Caco-2 (cell line): ENCODE results near the gene ZNF597. TPM values are rescaled to one million over a fixed set of nuclear protein-coding genes. Genes with fewer than 3 reads are reported as not detected.

Source experiments
- BruUV-seq: library from RNA; stranded (reverse); fragments of 400-500 nt; replicated peaks from 2 replicates; lab custom pipeline; 2021; lab: Mats Ljungman, UMichigan
- CTCF ChIA-PET: fragments of 300-600 bp; sonication (Branson Sonifier 250); formaldehyde crosslinking; loops from one replicate; lab custom pipeline; 2022; ENCODE audit warnings: antibody characterized with exemption; lab: Charles Lee
- POLR2A ChIA-PET: fragments of 300-600 bp; sonication (Branson Sonifier 250); formaldehyde crosslinking; loops from one replicate; lab custom pipeline; 2022; ENCODE audit warnings: antibody characterized with exemption; lab: Charles Lee
- DNase-seq, 2 experiments: peaks; one replicate each; pipeline versions ENCODE4 v3.0.0 to v3.0.0-alpha.2; 2020 to 2022
- H3K27me3 ChIP-seq: replicated peaks from 2 replicates; pipeline ENCODE4 v1.6.0; 2011; ENCODE audit warnings: low read length; ENCODE audit not compliant: control insufficient read depth, insufficient read depth
- H3K36me3 ChIP-seq: 2 replicates; pipeline ENCODE4 v1.5.1; 2011; ENCODE audit warnings: low read length; ENCODE audit not compliant: control insufficient read depth, insufficient read depth
- H3K4me1 ChIP-seq: fragments of 250-450 bp; sonication (Bioruptor Pico); 2 replicates; pipeline ENCODE4 v1.5.1; 2020; ENCODE audit warnings: mild to moderate bottlenecking
- H3K4me3 ChIP-seq: 2 replicates; pipeline ENCODE4 v1.5.1; 2011; ENCODE audit warnings: low read depth, mild to moderate bottlenecking, control low read depth, low read length
- H3K9me3 ChIP-seq: fragments of 250-450 bp; sonication (Bioruptor Pico); 2 replicates; pipeline ENCODE4 v1.5.1; 2020; ENCODE audit warnings: mild to moderate bottlenecking, moderate library complexity
- H3K27ac Mint-ChIP-seq: one replicate; pipeline ENCODE4 v1.8.0; 2022; ENCODE audit warnings: mixed read lengths; ENCODE audit not compliant: unreplicated experiment
- H3K27me3 Mint-ChIP-seq: one replicate; pipeline ENCODE4 v1.8.0; 2022; ENCODE audit warnings: mixed read lengths; ENCODE audit not compliant: insufficient read depth, unreplicated experiment
- H3K36me3 Mint-ChIP-seq: one replicate; pipeline ENCODE4 v1.8.0; 2022; ENCODE audit warnings: mild to moderate bottlenecking, mixed read lengths; ENCODE audit not compliant: insufficient read depth, unreplicated experiment
- H3K4me1 Mint-ChIP-seq: one replicate; pipeline ENCODE4 v1.8.0; 2022; ENCODE audit warnings: low read depth, mixed read lengths; ENCODE audit not compliant: unreplicated experiment
- H3K4me3 Mint-ChIP-seq: one replicate; pipeline ENCODE4 v1.8.0; 2022; ENCODE audit warnings: mild to moderate bottlenecking, moderate library complexity, mixed read lengths; ENCODE audit not compliant: unreplicated experiment
- H3K9me3 Mint-ChIP-seq: one replicate; pipeline ENCODE4 v1.8.0; 2022; ENCODE audit warnings: mixed read lengths; ENCODE audit not compliant: unreplicated experiment
- intact Hi-C: fragments of 100-400 bp; cut with micrococcal nuclease; formaldehyde crosslinking; loops from one replicate; pipeline ENCODE4 v1.10.0; 2022; ENCODE audit not compliant: unreplicated experiment
- total RNA-seq: library from RNA; stranded (reverse); gene quantifications from 2 replicates; pipeline ENCODE4 v1.2.3, GENCODE V29; 2022
- TF ChIP-seq, protein P1 (sequence below), 2 experiments: fragments of 200-600 bp in 1 of 2; IDR thresholded peaks; 1 replicate in 1 of 2; 2 replicates in 1 of 2; pipeline versions ENCODE4 v1.5.1 to v1.8.0; 2011 to 2022; ENCODE audit warnings: antibody characterized with exemption in 1 of 2, control low read depth in 1 of 2, inconsistent platforms in 1 of 2, low read depth in 1 of 2, low read length in 1 of 2, mild to moderate bottlenecking in 1 of 2, moderate library complexity in 1 of 2; ENCODE audit not compliant: insufficient read depth in 1 of 2, severe bottlenecking in 1 of 2, unreplicated experiment in 1 of 2

The ZNF597 gene
- total RNA-seq, 1 experiment from 2014 or later: 3.8 TPM

GRCh38 chr16:3465911-3466584 is 22.7 kb upstream of the ZNF597 start:
- no TSS peak for BruUV-seq

GRCh38 chr16:3465301-3465700 is 22.0 kb upstream of the ZNF597 start:
- TF ChIP-seq, protein P1, sequence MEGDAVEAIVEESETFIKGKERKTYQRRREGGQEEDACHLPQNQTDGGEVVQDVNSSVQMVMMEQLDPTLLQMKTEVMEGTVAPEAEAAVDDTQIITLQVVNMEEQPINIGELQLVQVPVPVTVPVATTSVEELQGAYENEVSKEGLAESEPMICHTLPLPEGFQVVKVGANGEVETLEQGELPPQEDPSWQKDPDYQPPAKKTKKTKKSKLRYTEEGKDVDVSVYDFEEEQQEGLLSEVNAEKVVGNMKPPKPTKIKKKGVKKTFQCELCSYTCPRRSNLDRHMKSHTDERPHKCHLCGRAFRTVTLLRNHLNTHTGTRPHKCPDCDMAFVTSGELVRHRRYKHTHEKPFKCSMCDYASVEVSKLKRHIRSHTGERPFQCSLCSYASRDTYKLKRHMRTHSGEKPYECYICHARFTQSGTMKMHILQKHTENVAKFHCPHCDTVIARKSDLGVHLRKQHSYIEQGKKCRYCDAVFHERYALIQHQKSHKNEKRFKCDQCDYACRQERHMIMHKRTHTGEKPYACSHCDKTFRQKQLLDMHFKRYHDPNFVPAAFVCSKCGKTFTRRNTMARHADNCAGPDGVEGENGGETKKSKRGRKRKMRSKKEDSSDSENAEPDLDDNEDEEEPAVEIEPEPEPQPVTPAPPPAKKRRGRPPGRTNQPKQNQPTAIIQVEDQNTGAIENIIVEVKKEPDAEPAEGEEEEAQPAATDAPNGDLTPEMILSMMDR (IDR thresholded peaks at IDR 0.05; ENCODE audit: insufficient read depth in 1 of 2, low read depth in 1 of 2, low read length in 1 of 2, severe bottlenecking in 1 of 2, unreplicated experiment in 1 of 2): no peak
- H3K4me3 Mint-ChIP-seq: no peak overlapping the region
- peaks cover 1% of the 10 kb centered on the region; the same call in 1 of the 2 replicates for H3K36me3 ChIP-seq
- DNase-seq: no peak
- POLR2A ChIA-PET: no interaction called here
- peaks cover 36% of the 10 kb centered on the region for H3K36me3 Mint-ChIP-seq
- no peaks in the 10 kb centered on the region for H3K9me3 Mint-ChIP-seq
- H3K4me1 ChIP-seq: peaks cover 7% of the 10 kb centered on the region
- H3K27me3 Mint-ChIP-seq: no peaks in the 10 kb centered on the region
- CTCF ChIA-PET: no interaction called here
- peaks cover 22% of the 10 kb centered on the region for H3K4me1 Mint-ChIP-seq
- no peaks in the 10 kb centered on the region for H3K9me3 ChIP-seq
- no TSS peak for BruUV-seq
- H3K27ac Mint-ChIP-seq: no peak overlapping the region
- no peak overlapping the region for H3K4me3 ChIP-seq
- intact Hi-C loops: no loop called here
- H3K27me3 ChIP-seq: no peaks in the 10 kb centered on the region

More at GRCh38 chr16:3465911-3466584, 22.7 kb upstream of the ZNF597 start:
- H3K9me3 Mint-ChIP-seq: no peaks in the 10 kb centered on the region
- no peak for DNase-seq
- Histone ChIP-seq H3K4me3 (no peak overlapping the region), H3K27me3 (no peaks in the 10 kb centered on the region), H3K4me1 (no peaks in the 10 kb centered on the region), H3K9me3 (no peaks in the 10 kb centered on the region), H3K36me3 (peaks cover 1% of the 10 kb centered on the region; the same call in 1 of the 2 replicates)
- no peak overlapping the region for H3K27ac Mint-ChIP-seq
- POLR2A ChIA-PET: interaction anchor here (0.6 kb wide), 1 partner anchor 178 kb away, joined by 3 read pairs; no protein-coding TSS in a partner anchor
- H3K27me3 Mint-ChIP-seq: no peaks in the 10 kb centered on the region
- CTCF ChIA-PET: no interaction called here
- peaks cover 39% of the 10 kb centered on the region for H3K36me3 Mint-ChIP-seq
- peaks cover 17% of the 10 kb centered on the region for H3K4me1 Mint-ChIP-seq
- TF ChIP-seq, protein P1 (IDR thresholded peaks at IDR 0.05; ENCODE audit: insufficient read depth in 1 of 2, low read depth in 1 of 2, low read length in 1 of 2, severe bottlenecking in 1 of 2, unreplicated experiment in 1 of 2): no peak
- intact Hi-C loops: no loop called here
- H3K4me3 Mint-ChIP-seq: no peak overlapping the region

DNA sequence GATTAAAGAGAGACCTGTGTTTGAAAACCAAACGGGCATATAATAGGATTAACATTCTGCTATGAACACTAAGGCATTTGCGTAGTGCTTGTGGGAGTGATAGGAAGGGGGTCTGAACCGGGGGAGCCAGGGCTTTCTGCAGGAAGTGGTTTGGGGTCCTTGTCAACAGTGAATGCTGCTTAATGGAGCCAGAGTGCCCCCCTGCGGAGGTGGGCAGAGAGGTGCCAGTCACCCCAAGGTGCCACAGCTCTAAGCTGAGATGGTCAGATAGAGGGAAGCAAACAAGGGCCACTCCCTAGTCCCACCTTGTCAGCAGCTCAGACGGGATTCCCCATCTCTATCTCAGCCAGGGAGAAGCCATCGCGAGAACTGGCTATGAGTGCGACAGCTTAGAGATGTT is 17.8 kb upstream of the ZNF597 start:
- Histone ChIP-seq H3K4me3 (no peak overlapping the region), H3K4me1 (peaks cover 17% of the 10 kb centered on the region), H3K36me3 (no peaks in the 10 kb centered on the region), H3K27me3 (no peaks in the 10 kb centered on the region), H3K9me3 (no peaks in the 10 kb centered on the region)
- Mint-ChIP-seq H3K4me3 (no peak overlapping the region), H3K27me3 (no peaks in the 10 kb centered on the region), H3K9me3 (no peaks in the 10 kb centered on the region), H3K36me3 (peaks cover 55% of the 10 kb centered on the region), H3K4me1 (peaks cover 27% of the 10 kb centered on the region), H3K27ac (no peak overlapping the region)
- TF ChIP-seq, protein P1 (IDR thresholded peaks at IDR 0.05; ENCODE audit: insufficient read depth in 1 of 2, low read depth in 1 of 2, low read length in 1 of 2, severe bottlenecking in 1 of 2, unreplicated experiment in 1 of 2): no peak
- no TSS peak for BruUV-seq
- ChIA-PET CTCF (no interaction called here), POLR2A (interaction anchor here (0.7 kb wide), 1 partner anchor 205 kb away, joined by 8 read pairs; no protein-coding TSS in a partner anchor)
- intact Hi-C loops: no loop called here
- no peak for DNase-seq
